HG03469 (cell line): Measurements from ENCODE around the gene EPN1.

Experiments used
- ATAC-seq: cut with Tn5 transposase; IDR thresholded peaks from one replicate; pipeline ENCODE4 v1.9.1; 2021; ENCODE audit warnings: mild to moderate bottlenecking, moderate library complexity, moderate number of reproducible peaks; ENCODE audit not compliant: unreplicated experiment

EPN1 gene

GRCh38 chr19:55678121-55678671 lies 3.2 kb downstream of the EPN1 start:
- ATAC-seq: peak; percentile 62

- no peak for ATAC-seq
These were observed 4.6 kb downstream of the EPN1 start for GRCh38 chr19:55679343-55680257.

GRCh38 chr19:55680339-55681130 lies 5.5 kb downstream of the EPN1 start:
- no peak for ATAC-seq

GRCh38 chr19:55681131-55682092 lies 6.4 kb downstream of the EPN1 start:
- ATAC-seq: no peak

GRCh38 chr19:55683449-55684261 lies 8.6 kb downstream of the EPN1 start:
- ATAC-seq: no peak

GRCh38 chr19:55684946-55685681 lies 10.1 kb downstream of the EPN1 start:
- no peak for ATAC-seq

GRCh38 chr19:55685776-55686175 lies 10.8 kb downstream of the EPN1 start:
- no peak for ATAC-seq

- ATAC-seq: no peak
These were observed 11.5 kb downstream of the EPN1 start for GRCh38 chr19:55686311-55687050.

- no peak for ATAC-seq
These were observed 12.5 kb downstream of the EPN1 start for GRCh38 chr19:55687281-55688201.

- ATAC-seq: no peak
These were observed 13.6 kb downstream of the EPN1 start for GRCh38 chr19:55688422-55689218.

- no peak for ATAC-seq
These were observed 14.5 kb downstream of the EPN1 start for GRCh38 chr19:55689411-55690108.

- ATAC-seq: no peak
These were observed 15.2 kb downstream of the EPN1 start for GRCh38 chr19:55690109-55690768.

GRCh38 chr19:55690769-55691545 lies 15.9 kb downstream of the EPN1 start:
- ATAC-seq: no peak
